Stimulated activated CD8-positive, alpha-beta memory T cell treated with anti-CD3 and anti-CD28 coated beads, Interleukin-7, amount 100 ng/mL, for 1 hour (primary cell): Measurements from ENCODE around the gene RUNX1.

Experiments
- DNase-seq, 2 donors: peaks; one replicate each; pipeline ENCODE4 v3.0.0-alpha.2; 2020; ENCODE audit warnings: low read depth in 2 of 2

RUNX1 gene

GRCh38 chr21:34857122-34857713 is 191.9 kb downstream of the RUNX1 start:
- DNase-seq, result no peak

- DNase-seq, result no peak
These were observed 196.7 kb downstream of the RUNX1 start for GRCh38 chr21:34852448-34852847.

- no peak for DNase-seq
These were observed 198.9 kb downstream of the RUNX1 start for GRCh38 chr21:34850166-34850690.

GRCh38 chr21:34846601-34847112 is 202.4 kb downstream of the RUNX1 start:
- no peak for DNase-seq

GRCh38 chr21:34845521-34846451 is 203.3 kb downstream of the RUNX1 start:
- DNase-seq, result no peak

- no peak for DNase-seq
These were observed 204.2 kb downstream of the RUNX1 start for GRCh38 chr21:34844924-34845238.

- no peak for DNase-seq
These were observed 204.8 kb downstream of the RUNX1 start for GRCh38 chr21:34844013-34844923.

- no peak for DNase-seq
These were observed 205.5 kb downstream of the RUNX1 start for GRCh38 chr21:34843562-34843961.

- no peak for DNase-seq
These were observed 207.9 kb downstream of the RUNX1 start for GRCh38 chr21:34841154-34841553.

GRCh38 chr21:34840693-34841092 is 208.4 kb downstream of the RUNX1 start:
- DNase-seq, result no peak

- DNase-seq, result no peak
These were observed 209.9 kb downstream of the RUNX1 start for GRCh38 chr21:34838956-34839820.

- no peak for DNase-seq
These were observed 212.1 kb downstream of the RUNX1 start for GRCh38 chr21:34836933-34837505.

GRCh38 chr21:34836103-34836932 is 212.8 kb downstream of the RUNX1 start:
- no peak for DNase-seq

GRCh38 chr21:34835526-34835925 is 213.6 kb downstream of the RUNX1 start:
- no peak for DNase-seq

- DNase-seq, result no peak
These were observed 214.1 kb downstream of the RUNX1 start for GRCh38 chr21:34834852-34835501.

GRCh38 chr21:34834290-34834689 is 214.8 kb downstream of the RUNX1 start:
- no peak for DNase-seq

- DNase-seq, result no peak
These were observed 215.6 kb downstream of the RUNX1 start for GRCh38 chr21:34833465-34833864.

GRCh38 chr21:34830386-34831170 is 218.5 kb downstream of the RUNX1 start:
- no peak for DNase-seq
